Colonic mucosa (tissue), 4 donors: ENCODE results near the gene ITGBL1. TPM values are rescaled to one million over a fixed set of nuclear protein-coding genes. Genes with fewer than 3 reads are reported as not detected.

ENCODE experiments used
- DNase-seq: peaks from one replicate; pipeline ENCODE4 v3.0.0-alpha.2; 2020
- H3K27ac ChIP-seq: fragments of 200-600 bp; one replicate; pipeline ENCODE4 v1.8.0; 2021
- H3K27me3 ChIP-seq: fragments of 200-600 bp; one replicate; pipeline ENCODE4 v1.8.0; 2021
- H3K36me3 ChIP-seq: fragments of 200-600 bp; one replicate; pipeline ENCODE4 v1.8.0; 2021
- H3K4me1 ChIP-seq: fragments of 200-600 bp; one replicate; pipeline ENCODE4 v1.8.0; 2021; ENCODE audit warnings: mild to moderate bottlenecking
- H3K4me3 ChIP-seq: fragments of 200-600 bp; one replicate; pipeline ENCODE4 v1.8.0; 2021
- H3K9ac ChIP-seq, 2 donors: one replicate each; pipeline ENCODE4 v1.7.0; 2013; ENCODE audit warnings: control low read depth in 2 of 2, low read depth in 2 of 2, low read length in 2 of 2
- H3K9me3 ChIP-seq: fragments of 200-600 bp; one replicate; pipeline ENCODE4 v1.8.0; 2021
- intact Hi-C: fragments of 100-400 bp; cut with DNase I; formaldehyde crosslinking; loops from one replicate; pipeline ENCODE4 v1.14.1; 2022
- total RNA-seq, 2 donors: library from RNA; stranded (reverse); fragmentation: NEBNext Ultra II Directional in 1 of 2; extraction: Animal tissue kit (Norgen Biotek cat#: 25700) in 1 of 2; gene quantifications; one replicate each; pipeline ENCODE4 v1.2.1, GENCODE V29; 2021
- TF ChIP-seq, protein P1 (sequence below): fragments of 200-600 bp; IDR thresholded peaks from one replicate; pipeline ENCODE4 v1.8.0; 2022; ENCODE audit warnings: antibody characterized with exemption, mild to moderate bottlenecking
- donor health status: healthy.
- donor health status: DM: no; HTN: no; CAD: no.
- donor health status: DM: no; HTN: no; CAD: no.

ITGBL1 gene
- total RNA-seq, 2 donors from 2014 or later = 0.25 to 0.72 TPM

GRCh38 chr13:101493541-101493940 is 41.1 kb downstream of the ITGBL1 start:
- Histone ChIP-seq H3K27ac (no peak overlapping the region), H3K4me1 (no peaks in the 10 kb centered on the region), H3K27me3 (no peaks in the 10 kb centered on the region), H3K9me3 (no peaks in the 10 kb centered on the region), H3K36me3 (no peaks in the 10 kb centered on the region), H3K9ac (no peak overlapping the region), H3K4me3 (no peak overlapping the region)
- TF ChIP-seq, protein P1, sequence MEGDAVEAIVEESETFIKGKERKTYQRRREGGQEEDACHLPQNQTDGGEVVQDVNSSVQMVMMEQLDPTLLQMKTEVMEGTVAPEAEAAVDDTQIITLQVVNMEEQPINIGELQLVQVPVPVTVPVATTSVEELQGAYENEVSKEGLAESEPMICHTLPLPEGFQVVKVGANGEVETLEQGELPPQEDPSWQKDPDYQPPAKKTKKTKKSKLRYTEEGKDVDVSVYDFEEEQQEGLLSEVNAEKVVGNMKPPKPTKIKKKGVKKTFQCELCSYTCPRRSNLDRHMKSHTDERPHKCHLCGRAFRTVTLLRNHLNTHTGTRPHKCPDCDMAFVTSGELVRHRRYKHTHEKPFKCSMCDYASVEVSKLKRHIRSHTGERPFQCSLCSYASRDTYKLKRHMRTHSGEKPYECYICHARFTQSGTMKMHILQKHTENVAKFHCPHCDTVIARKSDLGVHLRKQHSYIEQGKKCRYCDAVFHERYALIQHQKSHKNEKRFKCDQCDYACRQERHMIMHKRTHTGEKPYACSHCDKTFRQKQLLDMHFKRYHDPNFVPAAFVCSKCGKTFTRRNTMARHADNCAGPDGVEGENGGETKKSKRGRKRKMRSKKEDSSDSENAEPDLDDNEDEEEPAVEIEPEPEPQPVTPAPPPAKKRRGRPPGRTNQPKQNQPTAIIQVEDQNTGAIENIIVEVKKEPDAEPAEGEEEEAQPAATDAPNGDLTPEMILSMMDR = no peak
- intact Hi-C loops = no loop called here
- DNase-seq = no peak

DNA sequence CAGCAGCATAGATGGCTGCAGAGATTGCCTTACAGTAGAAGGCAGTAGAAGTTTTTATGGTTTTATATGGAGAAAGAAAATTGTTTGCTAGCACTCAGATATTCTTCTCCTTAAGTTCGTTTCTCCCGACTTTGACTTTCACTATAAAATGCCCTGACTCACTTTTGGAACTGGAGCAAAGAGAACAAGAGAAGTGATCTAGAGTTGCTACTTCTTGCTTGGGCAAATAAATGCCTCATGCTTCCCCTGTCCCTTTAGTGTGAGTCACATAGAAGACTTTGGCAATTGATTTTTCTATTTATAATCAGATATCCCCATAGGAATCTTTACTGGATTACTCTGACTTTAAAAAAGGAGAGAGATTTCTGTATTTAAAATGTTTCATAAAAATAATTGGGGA is 46.9 kb downstream of the ITGBL1 start:
- Histone ChIP-seq H3K9ac (no peak overlapping the region), H3K27ac (no peak overlapping the region), H3K9me3 (no peaks in the 10 kb centered on the region), H3K4me3 (no peak overlapping the region), H3K4me1 (no peaks in the 10 kb centered on the region), H3K27me3 (no peaks in the 10 kb centered on the region), H3K36me3 (no peaks in the 10 kb centered on the region)
- intact Hi-C loops = no loop called here
- TF ChIP-seq, protein P1 = no peak
- no peak for DNase-seq

DNA sequence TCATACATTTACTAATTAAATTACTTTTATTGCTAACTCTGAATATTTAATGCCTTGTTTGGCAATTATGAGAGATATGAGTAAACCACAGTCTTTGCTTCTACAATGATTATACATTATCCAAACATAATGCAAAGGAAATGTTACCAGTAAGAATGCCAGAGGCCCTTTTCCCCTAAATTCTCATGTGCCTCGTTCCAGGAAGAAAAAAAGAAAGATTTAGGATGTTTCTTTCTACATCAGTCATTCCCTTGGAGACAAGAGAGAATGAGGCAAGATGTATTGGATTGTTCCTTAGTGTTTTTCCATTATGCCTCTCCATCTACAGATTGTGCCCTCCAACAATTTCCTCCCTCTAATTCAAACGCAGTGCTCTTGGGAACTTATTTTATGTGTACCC is 50.1 kb downstream of the ITGBL1 start:
- Histone ChIP-seq H3K4me3 (no peak overlapping the region), H3K27ac (no peak overlapping the region), H3K36me3 (no peaks in the 10 kb centered on the region), H3K27me3 (no peaks in the 10 kb centered on the region), H3K4me1 (no peaks in the 10 kb centered on the region), H3K9ac (no peak overlapping the region), H3K9me3 (no peaks in the 10 kb centered on the region)
- no peak for DNase-seq
- TF ChIP-seq, protein P1 = no peak
- intact Hi-C loops = no loop called here

DNA sequence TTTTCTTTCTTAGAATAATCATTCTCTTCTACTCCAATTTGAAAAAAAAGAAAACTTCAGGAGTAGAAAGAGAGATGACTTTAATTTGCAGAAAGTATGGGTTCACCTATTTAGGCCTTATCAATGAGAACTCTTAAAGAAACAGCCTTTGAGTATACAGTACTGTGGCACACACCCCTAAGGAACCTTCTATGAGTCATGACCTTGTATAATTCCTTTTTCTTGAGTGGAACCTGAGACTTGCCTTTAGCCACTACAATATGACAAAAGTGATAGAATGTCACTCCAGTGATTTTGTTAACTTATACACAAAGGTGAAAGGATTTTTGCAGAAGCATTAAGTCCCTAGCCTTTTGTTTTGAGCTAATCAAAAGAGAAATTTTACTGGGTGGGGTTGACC is 58.7 kb downstream of the ITGBL1 start:
- intact Hi-C loops = no loop called here
- no peak overlapping the region for H3K4me3 ChIP-seq
- no peak overlapping the region for H3K9ac ChIP-seq
- DNase-seq = no peak
- H3K27me3 ChIP-seq = no peaks in the 10 kb centered on the region
- H3K36me3 ChIP-seq = no peaks in the 10 kb centered on the region
- no peaks in the 10 kb centered on the region for H3K4me1 ChIP-seq
- H3K27ac ChIP-seq = no peak overlapping the region
- H3K9me3 ChIP-seq = no peaks in the 10 kb centered on the region
- TF ChIP-seq, protein P1 = no peak

DNA sequence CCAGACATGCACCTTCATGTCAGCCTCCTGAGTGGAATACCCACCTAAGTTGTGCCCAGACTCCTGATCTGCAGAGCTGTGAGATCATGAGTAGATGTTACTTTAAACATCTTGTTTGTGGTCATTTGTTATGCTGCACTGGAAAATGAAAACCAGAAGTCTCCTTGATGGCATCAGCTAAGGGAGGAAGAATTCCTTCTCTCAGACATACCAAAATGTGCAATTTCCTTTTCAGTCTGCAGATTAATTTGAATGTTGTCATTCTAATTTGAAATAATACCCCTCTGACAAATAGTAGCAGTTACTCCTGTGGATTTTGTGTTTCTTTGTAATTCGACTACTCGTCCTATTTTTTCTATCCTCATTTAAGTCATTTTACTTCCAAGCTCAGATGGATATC is 59.3 kb downstream of the ITGBL1 start:
- intact Hi-C loops = no loop called here
- Histone ChIP-seq H3K4me3 (no peak overlapping the region), H3K9me3 (no peaks in the 10 kb centered on the region)

More for the DNA sequence above, 59.3 kb downstream of the ITGBL1 start:
- Histone ChIP-seq H3K27ac (no peak overlapping the region), H3K9ac (no peak overlapping the region), H3K27me3 (no peaks in the 10 kb centered on the region), H3K4me1 (no peaks in the 10 kb centered on the region), H3K36me3 (no peaks in the 10 kb centered on the region)
- no peak for DNase-seq
- TF ChIP-seq, protein P1 = no peak
